ENCODE measurements around the gene RBM4.

RBM4 gene

DNA sequence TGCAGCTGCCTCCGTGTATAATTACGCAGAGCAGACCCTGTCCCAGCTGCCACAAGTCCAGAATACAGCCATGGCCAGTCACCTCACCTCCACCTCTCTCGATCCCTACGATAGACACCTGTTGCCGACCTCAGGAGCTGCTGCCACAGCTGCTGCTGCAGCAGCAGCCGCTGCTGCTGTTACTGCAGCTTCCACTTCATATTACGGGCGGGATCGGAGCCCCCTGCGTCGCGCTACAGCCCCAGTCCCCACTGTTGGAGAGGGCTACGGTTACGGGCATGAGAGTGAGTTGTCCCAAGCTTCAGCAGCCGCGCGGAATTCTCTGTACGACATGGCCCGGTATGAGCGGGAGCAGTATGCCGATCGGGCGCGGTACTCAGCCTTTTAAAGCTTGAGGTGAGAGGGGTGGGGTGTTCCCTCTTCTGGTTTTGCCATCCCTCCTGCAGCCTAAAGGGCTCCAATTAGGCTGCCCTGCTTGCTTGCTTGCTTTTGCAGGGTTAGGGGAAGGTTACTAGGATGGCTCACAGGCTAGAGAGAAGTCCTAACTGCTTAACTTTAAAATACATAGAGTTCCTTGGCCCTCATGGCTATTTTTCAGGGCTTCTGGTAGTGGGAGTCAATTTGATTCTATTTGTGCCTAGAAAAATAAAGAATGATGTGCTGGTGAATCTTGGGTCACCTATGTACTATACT is 5.4 kb downstream of the RBM4 start:
- H3K4me3 ChIP-seq (ENCODE audit: low read depth, low read length): no peak overlapping the region
- DNase-seq (ENCODE audit: low read depth): no peak

DNA sequence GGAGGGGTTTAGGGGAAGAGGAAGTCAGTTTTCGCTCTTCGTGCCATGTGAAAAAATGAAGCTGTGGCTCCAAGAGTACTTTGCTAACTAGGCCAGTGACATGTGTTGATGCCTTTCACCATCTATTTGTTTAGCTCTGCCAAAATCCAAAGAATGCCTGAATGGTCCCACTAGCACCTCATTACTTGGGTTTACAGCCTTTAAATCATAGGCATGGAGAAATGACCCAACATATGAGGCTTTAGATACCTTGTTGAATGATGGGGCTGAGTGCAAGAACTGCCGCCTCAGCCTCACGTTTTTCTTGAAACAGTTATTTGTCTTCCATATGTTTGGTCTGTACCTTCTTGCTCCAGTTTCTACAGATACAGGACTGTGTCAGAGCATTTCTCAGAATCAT is 8.3 kb downstream of the RBM4 start:
- no peak for DNase-seq (ENCODE audit: low read depth)
- H3K4me3 ChIP-seq (ENCODE audit: low read depth, low read length): no peak overlapping the region

- no peak overlapping the region for H3K4me3 ChIP-seq (ENCODE audit: low read depth, low read length)
These were observed 11.4 kb downstream of the RBM4 start for GRCh38 chr11:66649903-66650302.

GRCh38 chr11:66651016-66651415 is 12.5 kb downstream of the RBM4 start:
- H3K4me3 ChIP-seq (ENCODE audit: low read depth, low read length): no peak overlapping the region
- no peak for DNase-seq (ENCODE audit: low read depth)

More at GRCh38 chr11:66649903-66650302, 11.4 kb downstream of the RBM4 start:
- no peak for DNase-seq (ENCODE audit: low read depth)

DNA sequence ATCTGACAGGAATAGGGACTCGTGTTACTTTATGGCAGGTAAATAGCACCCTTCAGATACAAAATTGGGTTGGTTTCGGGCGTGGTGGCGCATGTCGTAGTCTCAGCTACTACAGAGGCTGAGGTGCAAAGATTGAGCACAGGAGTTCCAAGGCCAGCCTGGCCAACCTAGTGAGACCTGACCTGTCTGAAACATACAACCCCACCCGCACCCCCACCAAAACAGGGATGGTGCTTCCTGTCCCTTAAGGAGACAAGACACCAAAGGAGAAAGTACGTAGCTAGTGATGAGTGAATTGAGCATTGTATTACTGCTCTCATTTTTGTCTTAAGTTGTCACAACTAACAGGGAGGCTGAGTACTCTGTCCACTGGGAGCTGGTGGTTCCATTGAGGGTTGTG is 14.1 kb downstream of the RBM4 start:
- DNase-seq (ENCODE audit: low read depth): no peak
- H3K4me3 ChIP-seq (ENCODE audit: low read depth, low read length): no peak overlapping the region

DNA sequence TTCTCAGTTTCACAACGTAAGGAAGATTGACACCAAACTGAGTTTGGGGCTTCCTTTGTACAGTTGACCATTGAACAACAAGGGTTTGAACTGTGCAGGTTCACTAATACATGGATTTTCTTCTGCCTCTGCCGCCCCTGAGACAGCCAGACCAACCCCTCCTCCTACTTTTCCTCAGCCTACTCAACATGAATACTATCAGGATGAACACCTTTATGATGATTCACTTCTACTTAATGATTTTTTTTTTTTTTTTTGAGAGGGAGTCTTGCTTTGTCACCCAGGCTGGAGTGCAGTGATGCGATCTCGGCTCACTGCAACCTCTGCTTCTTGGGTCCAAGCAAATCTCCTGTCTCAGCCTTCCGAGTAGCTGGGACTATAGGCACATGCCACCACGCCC is 14.6 kb downstream of the RBM4 start:
- H3K4me3 ChIP-seq (ENCODE audit: low read depth, low read length): no peak overlapping the region
- no peak for DNase-seq (ENCODE audit: low read depth)

DNA sequence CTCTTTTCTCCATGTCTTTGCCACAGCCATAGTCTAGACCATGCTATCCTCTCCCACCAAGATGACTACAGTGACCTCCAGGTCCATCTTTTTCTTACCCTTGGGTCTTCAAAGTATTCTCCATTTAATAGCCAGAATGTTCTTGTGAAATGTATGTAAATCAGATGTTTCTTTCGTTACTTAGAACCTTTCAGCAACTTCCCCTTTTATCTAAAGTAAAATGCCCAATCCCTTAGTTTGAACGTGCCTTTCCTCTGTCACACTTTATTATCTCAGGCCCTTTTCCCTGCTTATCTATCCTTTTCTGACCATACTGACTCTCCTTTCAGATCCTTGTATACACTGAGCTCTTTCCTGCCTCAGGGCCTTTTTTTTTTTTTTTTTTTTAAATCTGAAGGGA is 21.3 kb downstream of the RBM4 start:
- DNase-seq (ENCODE audit: low read depth): no peak
- no peak overlapping the region for H3K4me3 ChIP-seq (ENCODE audit: low read depth, low read length)

GRCh38 chr11:66663741-66664296 is 25.3 kb downstream of the RBM4 start:
- no peak overlapping the region for H3K4me3 ChIP-seq (ENCODE audit: low read depth, low read length)
- DNase-seq (ENCODE audit: low read depth): no peak

DNA sequence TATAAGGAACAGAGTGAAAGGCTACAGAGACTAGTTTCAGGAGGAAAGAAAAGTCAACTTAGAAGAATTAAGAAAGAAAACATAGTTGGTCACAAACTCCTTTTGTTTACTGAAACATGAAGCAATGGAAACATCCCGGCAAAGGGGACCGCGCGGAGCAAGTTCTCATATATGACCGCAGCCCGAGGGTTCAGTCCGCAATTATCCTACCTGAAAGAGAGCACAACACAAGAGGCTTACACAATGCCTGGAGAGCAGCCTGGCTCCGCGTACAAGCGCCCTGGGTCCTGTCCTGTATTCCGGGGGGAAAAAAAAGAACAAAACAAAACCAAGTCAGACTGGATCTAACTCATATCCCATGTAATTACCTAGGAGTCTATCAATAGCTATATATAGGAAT is 26.9 kb downstream of the RBM4 start:
- no peak for DNase-seq (ENCODE audit: low read depth)
- H3K4me3 ChIP-seq (ENCODE audit: low read depth, low read length): no peak overlapping the region

GRCh38 chr11:66670816-66671215 is 32.3 kb downstream of the RBM4 start:
- no peak for DNase-seq (ENCODE audit: low read depth)
- no peak overlapping the region for H3K4me3 ChIP-seq (ENCODE audit: low read depth, low read length)

GRCh38 chr11:66674964-66675602 is 36.6 kb downstream of the RBM4 start:
- no peak overlapping the region for H3K4me3 ChIP-seq (ENCODE audit: low read depth, low read length)

GRCh38 chr11:66676282-66676919 is 37.9 kb downstream of the RBM4 start:
- H3K4me3 ChIP-seq (ENCODE audit: low read depth, low read length): peak overlapping the region; percentile 57
- no peak for DNase-seq (ENCODE audit: low read depth)

More at GRCh38 chr11:66674964-66675602, 36.6 kb downstream of the RBM4 start:
- DNase-seq (ENCODE audit: low read depth): no peak

GRCh38 chr11:66676931-66677598 is 38.6 kb downstream of the RBM4 start:
- peak overlapping the region; percentile 57 for H3K4me3 ChIP-seq (ENCODE audit: low read depth, low read length)
- no peak for DNase-seq (ENCODE audit: low read depth)

GRCh38 chr11:66677599-66678375 is 39.3 kb downstream of the RBM4 start, which contains the start of gene RBM4B:
Gene RBM4B, minus strand, starts transcription at chr11:66677887. Its CDS starts 808 bp downstream, at chr11:66677079.
- H3K4me3 ChIP-seq (ENCODE audit: low read depth, low read length): peak within 1 kb of the TSS; percentile 57
- peak; percentile 81 for DNase-seq (ENCODE audit: low read depth)

DNA sequence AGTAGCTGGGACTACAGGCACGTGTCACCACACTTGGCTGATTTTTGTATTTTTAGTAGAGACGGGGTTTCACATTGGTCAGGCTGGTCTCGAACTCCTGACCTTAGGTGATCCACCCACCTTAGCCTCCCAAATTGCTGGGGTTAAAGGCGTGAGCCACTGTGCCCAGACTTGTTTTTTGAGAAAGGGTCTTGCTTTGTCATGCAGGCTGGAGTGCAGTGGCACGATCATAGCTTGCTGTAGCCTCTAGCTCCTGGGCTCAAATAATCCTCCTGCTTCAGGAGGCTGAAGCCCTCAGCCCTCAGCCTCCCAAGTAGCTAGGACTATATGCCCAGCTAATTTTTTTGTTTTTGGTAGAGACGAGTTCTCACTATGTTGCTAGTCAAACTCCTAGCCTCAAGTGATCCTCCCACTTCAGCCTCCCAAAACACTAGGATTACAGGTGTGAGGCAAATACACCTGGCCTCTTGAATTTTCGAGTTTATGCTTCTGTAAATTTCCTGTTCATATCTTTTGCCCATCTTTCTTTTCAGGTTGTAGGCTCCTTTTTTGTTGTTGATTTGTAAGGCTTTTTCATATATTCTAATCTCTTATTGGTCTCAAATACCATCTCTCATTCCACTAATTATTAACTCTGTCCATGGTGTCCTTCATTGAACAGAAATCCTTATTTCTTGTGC is 42.6 kb downstream of the RBM4 start:
- H3K4me3 ChIP-seq (ENCODE audit: low read depth, low read length): no peak overlapping the region
- no peak for DNase-seq (ENCODE audit: low read depth)

GRCh38 chr11:66683877-66684276 is 45.4 kb downstream of the RBM4 start:
- no peak overlapping the region for H3K4me3 ChIP-seq (ENCODE audit: low read depth, low read length)

GRCh38 chr11:66684635-66685034 is 46.1 kb downstream of the RBM4 start:
- no peak for DNase-seq (ENCODE audit: low read depth)
- H3K4me3 ChIP-seq (ENCODE audit: low read depth, low read length): no peak overlapping the region

More at GRCh38 chr11:66683877-66684276, 45.4 kb downstream of the RBM4 start:
- no peak for DNase-seq (ENCODE audit: low read depth)

GRCh38 chr11:66685276-66686099 is 47.0 kb downstream of the RBM4 start:
- DNase-seq (ENCODE audit: low read depth): no peak
- H3K4me3 ChIP-seq (ENCODE audit: low read depth, low read length): no peak overlapping the region

Measured in skeletal muscle cell (primary cell).